ENCODE measurements around the gene GPRASP2. TPM values are rescaled to one million over a fixed set of nuclear protein-coding genes. Genes with fewer than 3 reads are reported as not detected.
"Not testable (repeated sequence)": the region's sequence is repeated elsewhere in the genome, so short reads cannot be mapped to it uniquely, and the experiment has no call there.

Gene GPRASP2
- 70.0 TPM for total RNA-seq

DNA sequence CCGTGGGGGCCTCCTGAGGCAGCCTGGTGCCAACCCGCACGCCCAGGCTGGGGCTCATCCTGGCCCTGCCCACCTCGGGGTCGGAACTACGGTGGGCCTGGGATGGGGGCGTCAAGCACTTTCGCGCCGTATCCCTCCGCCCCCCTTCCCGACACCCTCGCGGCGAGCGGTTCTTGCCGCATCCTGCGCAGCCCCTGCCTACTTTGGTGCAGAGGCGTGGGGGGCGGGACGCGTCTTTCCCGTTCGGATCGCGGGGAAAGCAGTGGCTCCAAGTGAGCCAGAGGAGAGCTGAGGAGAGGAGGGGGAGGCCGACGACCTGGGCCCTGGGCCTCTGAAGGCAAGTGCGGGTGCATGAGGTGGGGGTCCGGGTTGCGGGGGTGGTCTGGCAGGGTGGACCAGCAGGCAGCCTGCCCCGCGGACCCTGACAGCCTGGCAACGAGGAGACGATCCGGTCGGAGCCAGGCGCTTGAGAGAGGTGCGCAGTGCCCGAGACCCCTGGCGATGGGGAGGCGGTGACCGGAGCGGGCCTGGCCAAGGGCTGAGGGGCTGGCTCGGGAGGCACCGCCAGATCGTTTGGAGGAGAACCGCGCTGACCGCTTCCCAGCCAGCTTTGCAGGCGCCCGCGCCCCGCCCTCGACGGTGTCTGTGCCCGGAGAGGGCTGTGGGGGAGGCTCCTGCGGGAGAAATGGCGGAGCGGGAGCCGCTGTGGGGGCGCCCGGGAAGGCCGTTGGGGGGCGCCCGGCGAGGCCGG is at the start of gene GPRASP2:
Gene GPRASP2, plus strand, starts transcription at position 233 of the 751 bp plus-strand sequence. CDS start 2,422 bp downstream, outside the sequence.
- peak; percentile 19 for DNase-seq

DNA sequence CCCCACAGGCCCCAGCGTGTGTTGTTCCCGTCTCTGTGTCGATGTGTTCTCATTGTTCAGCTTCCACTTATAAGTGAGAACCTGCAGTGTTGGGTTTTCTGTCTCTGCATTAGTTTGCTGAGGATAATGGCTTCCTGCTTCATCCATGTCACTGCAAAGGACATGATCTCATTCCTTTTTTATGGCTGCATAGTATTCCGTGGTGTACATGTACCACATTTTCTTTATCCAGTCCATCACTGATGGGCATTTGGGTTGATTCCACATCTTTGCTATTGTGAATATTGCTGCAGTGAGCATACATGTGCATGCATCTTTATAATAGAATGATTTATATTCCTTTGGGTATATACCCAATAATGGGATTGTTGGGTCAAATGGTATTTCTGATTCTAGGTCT is 48.4 kb upstream of the GPRASP2 start:
- DNase-seq: not testable (repeated sequence)

DNA sequence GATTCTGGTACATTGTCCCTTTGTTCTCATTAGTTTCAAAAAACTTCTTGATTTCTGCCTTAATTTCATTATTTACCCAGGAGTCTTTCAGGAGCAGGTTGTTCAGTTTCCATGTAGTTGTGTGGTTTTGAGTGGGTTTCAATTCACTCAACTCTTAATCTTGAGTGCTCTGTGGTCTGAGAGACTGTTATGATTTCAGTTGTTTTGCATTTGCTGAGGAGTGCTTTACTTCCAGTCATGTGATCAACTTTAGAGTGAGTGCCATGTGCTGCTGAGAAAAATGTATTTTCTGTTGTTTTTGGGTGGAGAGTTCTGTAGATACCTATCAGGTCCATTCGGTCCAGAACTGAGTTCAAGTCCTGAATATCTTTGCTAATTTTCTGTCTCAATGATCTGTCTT is 45.2 kb upstream of the GPRASP2 start:
- not testable (repeated sequence) for DNase-seq

DNA sequence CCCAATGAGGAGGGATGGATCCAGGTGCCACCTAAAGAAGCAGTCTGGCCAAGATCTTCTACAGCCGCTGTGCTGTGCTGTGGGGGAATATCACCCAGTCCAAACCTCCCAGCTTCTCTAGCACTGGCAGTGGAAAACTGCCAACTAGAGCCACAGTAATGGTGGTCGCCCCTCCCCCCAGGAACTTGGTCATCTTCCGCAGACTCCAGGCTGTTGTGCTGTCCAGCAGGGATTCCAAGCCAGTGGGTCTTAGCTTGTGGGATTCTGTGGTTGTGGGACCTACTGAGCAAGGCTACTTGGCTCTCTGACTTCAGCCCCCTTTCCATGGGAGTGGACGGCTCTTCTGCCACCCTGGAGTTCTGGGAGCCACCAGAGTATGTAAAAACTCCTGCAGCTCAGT is 42.7 kb upstream of the GPRASP2 start:
- no peak for DNase-seq

DNA sequence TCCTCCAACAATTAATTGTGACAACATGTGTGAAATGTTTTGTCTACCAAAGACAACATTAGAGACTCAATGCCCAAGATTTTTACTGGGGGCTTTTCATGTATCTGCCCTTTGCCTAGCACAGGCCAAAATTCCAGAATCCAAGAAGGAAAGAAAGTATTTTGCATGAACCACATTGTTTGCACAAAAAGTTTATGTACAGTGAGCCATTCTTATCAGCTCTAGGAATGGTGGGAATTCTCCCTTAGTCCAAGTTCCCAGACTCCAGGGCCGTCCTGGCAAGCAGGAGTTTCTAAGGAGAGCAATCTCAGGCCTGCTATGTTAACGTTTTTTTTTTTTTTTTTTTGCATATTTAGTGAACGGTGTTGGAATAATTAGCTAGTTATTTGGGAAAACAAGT is 39.4 kb upstream of the GPRASP2 start:
- no peak for DNase-seq

DNA sequence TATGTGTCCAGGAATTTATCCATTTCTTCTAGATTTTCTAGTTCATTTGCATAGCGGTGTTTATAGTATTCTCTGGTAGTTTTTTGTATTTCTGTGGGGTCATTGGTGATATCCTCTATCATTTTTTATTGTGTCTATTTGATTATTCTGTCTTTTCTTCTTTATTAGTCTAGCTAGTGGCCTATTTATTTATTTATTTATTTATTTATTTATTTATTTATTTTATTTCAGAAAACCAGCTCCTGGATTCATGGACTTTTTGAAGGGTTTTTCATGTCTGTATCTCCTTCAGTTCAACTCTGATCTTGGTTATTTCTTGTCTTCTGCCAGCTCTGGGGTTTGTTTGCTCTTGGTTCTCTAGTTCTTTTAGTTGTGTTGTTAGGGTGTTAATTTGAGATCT is 34.8 kb upstream of the GPRASP2 start:
- not testable (repeated sequence) for DNase-seq

DNA sequence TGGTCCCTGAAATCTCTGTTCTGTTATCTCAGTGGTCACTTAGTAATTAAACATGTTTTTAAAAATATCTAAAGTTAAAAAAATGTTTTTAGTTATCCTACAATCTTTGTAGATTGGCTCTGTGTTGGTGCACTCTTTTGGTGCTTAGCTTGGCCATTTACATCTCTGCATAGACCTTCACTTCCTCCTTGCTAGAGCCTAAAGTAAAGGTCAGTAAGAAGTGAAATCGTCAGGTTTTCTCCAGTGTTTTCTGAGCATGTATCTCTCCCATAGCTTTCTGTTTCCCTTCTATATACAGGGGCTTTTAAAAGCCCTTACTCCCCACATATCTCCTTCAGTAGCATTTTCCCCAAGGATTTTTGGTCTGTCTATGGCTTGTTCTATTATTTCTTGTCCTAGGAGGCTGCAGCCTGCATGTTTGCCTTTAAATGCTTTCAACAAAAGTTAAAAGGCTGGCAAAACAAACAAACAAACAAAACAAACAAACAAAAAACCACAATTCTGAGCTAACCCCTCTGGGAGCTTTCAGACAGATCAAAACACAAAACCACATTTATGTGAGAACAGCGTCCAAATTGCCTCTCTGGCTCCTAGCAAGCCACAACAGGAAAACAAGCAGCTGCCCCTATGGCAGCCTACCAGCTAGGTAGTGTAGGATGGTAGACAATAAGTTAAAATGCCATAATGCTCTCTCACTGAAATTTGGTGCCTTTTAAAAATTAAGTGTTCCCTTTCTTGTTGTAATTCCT is 27.3 kb upstream of the GPRASP2 start:
- no peak for DNase-seq

DNA sequence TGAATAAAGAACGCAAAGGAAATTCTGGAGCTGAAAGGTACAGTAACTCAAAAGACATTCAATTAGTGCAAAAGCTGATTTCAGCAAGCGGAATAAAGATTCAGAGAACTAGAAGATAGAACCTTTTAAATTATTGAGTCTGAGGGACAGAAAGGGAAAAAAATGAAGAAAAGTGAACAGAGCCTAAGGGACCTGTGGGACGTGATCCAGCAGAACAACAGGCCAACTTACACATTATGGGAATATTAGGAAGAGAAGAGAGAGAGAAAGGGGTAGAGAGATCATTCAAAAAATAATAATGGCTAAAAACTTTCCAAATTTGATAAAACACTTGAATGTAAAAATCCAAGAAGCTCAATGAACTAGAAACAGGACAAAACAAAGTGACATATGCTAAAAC is 17.5 kb upstream of the GPRASP2 start:
- DNase-seq: no peak

DNA sequence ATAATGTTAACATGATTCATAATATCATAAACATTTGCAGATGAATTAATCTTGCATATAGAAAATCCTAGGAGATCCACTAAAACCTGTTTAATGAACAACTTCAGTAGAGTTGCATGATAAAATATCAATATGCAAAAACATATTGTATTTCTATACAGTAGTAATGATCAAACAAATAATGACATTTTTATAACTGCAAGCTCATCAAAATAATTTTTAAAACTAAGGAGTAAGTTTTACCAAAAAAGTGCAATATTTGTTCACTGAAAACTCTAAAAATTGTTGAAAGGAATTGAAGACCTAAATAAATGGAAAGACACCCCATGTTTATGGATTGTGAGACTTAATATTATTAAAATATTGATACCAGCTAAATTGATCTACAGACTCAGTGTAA is 15.9 kb upstream of the GPRASP2 start:
- DNase-seq: no peak

DNA sequence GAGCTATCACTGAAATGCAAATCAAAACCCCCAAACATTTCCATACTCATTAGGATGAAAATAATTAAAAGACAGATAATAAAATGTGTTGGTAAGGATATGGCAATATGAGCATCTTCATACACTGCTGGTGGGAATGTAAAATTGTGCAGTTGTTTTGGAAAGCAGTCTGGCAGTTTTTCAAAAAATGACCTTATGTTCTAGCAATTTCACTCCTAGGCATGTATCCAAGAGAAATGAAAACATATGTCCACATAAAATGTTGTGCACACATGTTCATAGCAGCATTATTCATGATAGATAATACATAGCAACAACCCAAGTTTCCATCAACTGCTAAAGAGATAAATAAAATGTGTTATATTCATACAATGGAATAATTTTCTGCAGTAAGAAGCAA is 14.8 kb upstream of the GPRASP2 start:
- DNase-seq: no peak

DNA sequence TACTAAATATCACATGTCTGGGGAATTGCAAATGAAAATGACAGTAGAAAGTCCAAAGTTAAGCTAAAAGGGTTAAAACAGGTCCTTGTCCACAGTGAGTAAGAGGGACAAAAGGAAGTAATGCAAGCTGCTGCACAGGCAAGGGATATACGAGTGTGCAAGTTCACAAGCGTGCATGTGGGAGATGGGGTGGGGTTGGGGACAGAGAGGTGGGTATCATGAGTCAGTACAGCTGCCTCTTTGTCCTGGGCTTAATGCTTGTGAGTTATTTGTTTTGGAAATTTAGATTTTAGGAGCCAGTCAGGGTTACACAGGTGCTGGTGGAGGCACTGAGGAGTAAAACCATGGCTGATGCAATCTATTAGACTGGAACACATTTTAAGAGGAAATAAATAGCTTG is 3.3 kb upstream of the GPRASP2 start:
- DNase-seq: no peak

DNA sequence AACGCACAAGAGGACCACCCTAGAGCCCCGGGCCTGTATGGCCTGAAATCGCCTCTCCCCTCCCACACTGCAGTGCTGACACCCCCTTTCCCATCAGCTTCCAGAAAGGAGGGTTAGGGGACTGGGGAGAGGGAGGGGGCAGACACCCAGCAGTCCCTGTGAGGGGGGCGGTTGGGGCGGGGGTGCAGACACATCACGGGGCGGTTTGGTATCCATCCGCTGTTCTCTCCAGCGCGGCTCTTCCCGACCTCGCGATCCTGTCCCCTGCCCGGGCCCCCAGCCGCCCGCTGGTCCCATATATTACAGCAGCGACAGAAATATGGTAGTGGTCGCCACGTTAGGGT is 404 bp upstream of the GPRASP2 start:
- no peak for DNase-seq

DNA sequence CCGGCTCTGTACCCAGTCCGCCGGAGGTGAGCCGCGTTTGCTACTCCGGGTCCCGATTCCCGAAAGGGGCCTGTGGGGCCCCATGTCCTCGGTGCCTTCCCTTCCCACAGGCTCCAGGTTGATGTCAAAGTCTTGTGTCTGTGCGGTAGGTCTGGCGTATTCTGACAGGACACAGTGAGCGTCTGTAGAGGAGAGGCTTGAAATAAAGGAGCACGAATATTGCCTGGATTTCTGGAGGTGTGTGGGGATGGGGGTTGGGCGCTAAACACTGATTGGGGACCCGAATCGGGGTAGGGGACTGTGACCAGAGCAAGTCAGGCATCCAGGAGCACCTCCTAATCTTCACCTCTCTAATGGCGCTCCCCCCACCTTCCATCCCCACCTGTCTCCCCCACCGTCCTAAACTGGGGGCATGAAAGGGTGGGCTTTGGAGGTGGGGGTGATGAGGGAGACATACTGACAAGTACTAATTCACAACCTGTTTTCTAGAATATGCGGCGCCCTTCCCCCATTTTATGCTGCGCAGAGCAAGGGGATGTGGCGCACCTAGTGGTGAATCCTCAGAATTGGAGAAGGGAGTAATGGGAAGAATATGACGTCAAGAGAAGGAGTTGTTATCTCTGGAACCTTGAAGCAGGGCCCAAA is 855 bp downstream of the GPRASP2 start:
- DNase-seq: peak; percentile 30

DNA sequence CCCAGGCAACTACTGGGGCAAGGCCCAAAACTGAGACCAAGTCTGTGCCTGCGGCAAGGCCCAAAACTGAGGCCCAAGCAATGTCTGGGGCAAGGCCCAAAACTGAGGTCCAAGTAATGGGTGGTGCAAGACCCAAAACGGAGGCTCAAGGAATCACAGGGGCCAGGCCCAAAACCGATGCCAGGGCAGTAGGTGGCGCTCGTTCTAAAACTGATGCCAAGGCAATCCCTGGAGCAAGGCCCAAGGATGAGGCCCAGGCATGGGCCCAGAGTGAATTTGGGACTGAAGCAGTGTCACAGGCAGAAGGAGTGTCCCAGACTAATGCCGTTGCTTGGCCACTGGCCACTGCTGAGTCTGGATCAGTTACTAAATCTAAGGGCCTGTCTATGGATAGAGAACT is 2.7 kb downstream of the GPRASP2 start:
- no peak for DNase-seq

DNA sequence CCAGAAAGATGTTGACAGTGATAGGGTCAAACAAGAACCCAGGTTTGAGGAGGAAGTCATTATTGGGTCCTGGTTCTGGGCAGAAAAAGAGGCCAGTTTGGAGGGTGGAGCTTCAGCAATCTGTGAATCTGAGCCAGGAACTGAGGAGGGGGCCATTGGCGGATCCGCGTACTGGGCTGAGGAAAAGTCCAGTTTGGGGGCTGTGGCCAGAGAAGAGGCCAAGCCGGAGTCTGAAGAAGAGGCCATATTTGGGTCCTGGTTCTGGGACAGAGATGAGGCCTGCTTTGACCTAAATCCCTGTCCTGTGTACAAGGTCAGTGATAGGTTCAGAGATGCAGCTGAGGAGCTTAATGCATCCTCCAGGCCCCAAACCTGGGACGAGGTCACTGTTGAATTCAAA is 3.7 kb downstream of the GPRASP2 start:
- DNase-seq: no peak

DNA sequence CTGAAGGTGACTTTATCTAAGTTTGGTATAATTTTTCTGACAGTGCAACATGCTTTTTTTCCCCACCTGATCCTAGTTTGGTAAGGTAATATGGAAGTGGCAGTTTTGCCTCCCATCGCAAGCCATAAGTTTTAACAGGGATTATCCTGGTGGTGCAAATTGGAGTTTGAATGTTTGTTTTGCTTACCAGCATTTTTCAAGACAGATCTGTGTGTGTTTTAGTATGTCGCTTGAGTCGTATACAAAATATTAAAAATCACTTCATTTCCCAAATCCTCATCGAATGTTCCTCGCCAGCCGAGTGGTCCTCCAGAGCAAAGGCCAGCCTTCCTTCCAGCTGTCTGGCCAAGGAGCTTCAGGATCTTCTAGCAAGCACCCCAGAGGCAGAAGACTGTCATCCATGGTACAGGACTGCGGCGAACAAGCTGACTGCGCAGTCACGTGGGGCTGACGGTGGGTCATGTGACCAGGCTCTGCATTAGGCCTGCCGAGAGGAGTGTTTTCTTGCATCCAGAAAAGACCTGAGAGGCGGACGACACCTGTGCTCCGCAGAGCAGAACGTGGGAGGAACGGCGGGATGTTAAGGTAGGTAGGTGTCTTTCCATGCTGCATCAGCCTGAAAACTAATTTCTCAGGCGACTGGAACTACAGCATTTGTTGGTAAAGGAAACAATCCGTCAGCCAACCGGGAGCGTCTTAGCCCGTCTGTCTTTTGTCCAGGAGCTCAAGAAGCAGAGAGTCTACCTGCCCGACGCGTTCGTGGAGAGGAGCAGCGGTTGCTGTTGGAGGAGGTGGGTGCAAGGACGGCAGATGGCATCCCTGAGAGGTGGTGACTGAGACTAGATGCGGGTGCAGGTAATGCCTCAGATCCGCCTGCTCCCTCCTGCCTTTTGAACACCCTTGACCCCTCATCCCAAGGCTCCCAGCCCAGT is 8.3 kb downstream of the GPRASP2 start, which contains the start of gene GPRASP3:
Gene GPRASP3, plus strand, starts transcription at position 507 of the 932 bp plus-strand sequence. CDS start 28,253 bp downstream, outside the sequence.
- DNase-seq: peak; percentile 78

DNA sequence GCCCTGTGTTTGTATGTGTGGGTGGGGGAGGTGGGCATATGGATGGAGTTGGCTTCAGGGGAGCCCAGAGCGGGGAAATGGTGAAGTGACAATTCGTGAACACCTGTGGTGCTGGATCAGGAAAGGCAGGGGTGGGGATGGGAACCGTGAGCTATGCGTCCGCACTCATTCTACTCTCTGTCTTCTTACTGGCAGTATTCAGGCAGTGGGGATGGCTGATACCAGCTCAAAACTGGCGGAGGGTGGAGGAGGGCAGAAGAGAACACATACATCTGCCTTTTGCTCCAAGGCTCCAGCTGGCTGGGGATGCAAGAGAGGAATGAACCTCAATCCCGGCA is 8.9 kb downstream of the GPRASP2 start:
- not testable (repeated sequence) for DNase-seq

DNA sequence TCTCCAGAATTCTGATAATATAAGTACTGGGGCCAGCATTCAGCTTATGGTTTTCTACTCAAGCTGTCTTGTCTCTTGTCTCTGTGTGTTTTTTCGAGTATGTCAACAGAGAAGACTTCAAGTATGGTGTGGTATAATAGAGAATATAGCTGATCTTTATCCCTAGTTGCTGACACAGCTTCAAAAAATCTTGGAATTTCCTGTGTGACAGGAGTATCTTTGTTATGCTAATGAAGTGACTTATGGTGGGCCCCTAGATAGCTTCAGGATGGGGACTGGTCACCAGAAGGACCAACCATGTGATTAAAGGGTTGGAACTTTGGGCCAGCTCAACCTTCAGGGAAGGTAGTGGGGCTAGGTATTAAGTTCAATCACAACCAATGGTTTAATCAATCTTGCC is 11.2 kb downstream of the GPRASP2 start:
- DNase-seq: no peak

DNA sequence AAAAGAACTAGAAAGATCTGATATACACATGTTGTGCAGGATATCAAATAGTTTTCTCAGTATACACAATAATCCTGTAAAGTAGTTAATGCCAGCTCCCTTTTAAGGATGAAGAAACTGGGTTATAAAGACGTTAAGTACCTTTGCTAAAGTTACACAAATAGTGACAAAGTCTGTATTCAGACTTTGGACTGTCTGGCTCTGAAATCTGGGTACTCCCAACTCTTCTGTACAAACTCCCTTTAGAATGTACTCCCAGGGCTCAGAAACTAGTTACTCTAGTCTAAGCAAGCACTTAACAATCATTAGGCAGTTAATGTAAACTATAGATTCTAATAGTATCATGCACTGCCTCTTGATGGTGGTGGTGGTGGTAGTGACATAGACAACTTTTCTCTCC is 15.5 kb downstream of the GPRASP2 start:
- no peak for DNase-seq

DNA sequence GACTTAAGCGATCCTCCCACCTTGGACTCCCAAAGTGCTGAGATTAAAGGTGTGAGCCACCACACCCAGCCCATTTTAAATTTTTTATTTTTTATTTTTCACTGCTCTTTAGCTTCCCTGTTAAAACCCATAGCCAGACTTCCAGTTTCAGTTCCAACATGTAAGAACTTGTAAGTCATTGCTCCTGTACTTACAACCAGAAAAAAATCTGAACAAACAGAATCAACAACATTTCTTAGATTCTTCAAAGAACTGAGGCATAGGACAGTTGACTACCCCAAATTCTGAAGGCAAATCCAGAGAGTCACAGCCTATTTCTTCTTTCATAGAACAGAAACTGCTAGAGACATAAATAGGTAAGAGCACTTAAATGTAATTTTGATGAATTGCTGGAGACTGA is 16.4 kb downstream of the GPRASP2 start:
- no peak for DNase-seq

DNA sequence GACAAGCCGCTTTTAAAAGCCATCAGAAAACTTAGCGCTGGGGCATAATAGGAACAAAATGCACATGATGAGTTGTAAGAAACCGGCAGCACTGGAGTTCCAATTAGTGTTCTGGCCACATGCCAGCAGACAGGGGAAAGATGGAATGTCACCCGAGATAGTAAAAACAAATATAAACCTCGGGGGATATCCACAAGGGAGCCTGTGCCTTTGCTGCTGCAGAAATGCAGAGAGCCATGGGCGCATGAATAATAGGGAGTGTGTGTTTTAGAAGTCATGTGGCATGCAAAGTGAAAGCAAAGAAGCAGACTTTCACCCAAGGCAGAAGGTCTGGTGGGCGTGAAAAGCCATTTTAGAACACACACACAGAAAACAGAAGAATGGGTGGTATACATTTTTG is 27.4 kb downstream of the GPRASP2 start:
- DNase-seq: no peak

DNA sequence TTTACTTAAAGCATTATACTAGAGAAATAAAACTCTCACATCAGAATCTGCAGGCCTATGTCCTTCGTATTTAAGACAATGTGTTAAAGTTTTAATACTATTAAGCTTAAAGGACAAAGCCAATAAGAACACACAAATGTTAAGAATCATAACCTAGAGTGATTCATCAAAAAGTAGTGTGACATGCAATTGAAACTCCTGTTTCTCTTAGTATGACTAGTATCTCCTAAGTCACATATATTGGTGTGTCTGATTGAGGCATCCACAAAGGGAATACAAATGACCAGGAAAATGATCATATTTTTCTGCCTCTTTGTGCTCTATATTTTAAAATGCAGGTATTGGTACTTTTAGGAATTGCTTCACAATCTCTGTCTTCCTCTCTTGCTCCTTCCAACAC is 32.1 kb downstream of the GPRASP2 start:
- DNase-seq: no peak

DNA sequence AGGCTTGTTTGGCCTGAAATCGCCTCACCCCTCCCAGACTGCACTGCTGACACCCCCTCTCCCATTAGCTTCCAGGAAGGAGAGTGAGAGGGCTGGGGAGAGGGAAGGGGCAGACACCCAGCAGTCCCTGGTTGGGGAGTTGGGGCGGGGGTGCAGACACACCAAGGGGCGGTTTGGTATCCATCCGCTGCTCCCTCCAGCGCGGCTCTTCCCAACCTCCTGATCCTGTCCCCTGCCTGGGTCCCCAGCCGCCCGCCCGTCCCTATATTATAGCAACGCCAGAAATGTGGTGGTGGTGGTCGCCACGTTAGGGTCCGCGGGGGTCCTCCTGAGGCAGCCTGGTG is 33.2 kb downstream of the GPRASP2 start:
- DNase-seq: no peak
